Activated CD4-positive, alpha-beta T cell treated with anti-CD3 and anti-CD28 coated beads, Interleukin-2, amount 50 U/mL, for 48 hours (primary cell): ENCODE measurements around the gene ZNF283.

ENCODE experiments used
- DNase-seq, 2 experiments: peaks; one replicate each; pipeline ENCODE4 v3.0.0-alpha.2; 2020

The ZNF283 gene

GRCh38 chr19:43872547-43873336, 45.6 kb downstream of the ZNF283 start:
- DNase-seq = no peak

DNA sequence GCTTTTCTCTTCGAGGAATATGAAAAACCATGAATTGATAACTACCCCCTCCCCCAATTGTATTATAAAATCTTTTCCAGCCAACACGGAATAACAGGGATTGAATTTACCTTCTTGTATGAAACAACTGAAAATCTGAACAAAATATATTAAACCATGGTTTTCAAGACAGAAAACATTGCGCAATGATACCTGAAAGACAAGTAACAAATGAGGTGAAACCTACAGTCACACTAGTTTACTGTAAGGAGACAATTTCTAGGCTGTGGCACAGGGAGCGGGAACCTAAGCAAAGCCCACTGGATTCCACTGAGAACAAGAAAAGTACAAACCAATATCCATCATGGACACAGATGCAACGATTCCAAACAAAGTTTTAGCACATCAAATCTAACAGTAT, 53.4 kb downstream of the ZNF283 start:
- DNase-seq = no peak

DNA sequence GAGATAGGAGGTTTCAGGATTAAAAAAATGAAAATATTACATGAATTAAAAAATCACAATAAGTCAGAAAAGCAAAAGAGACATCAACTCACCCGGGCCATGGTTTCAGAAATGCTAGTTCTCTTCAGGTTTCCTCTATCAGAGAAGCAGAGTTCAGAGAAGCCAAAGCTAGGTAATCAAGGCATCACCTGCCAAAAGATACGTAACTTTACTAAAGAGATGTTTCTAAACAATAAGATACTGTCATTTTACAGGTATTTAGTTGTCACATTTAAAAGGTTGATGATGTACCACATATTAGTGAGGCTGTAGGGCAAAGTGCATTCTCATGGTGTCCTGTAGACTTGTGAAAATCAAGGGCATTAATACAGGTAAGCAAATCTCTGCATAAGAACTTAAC, 56.7 kb downstream of the ZNF283 start, which contains the start of gene ZNF404:
TSS of gene ZNF404 (minus strand) at position 101 of the 400 bp plus-strand sequence.
- DNase-seq = no peak

GRCh38 chr19:43895727-43896308, 68.7 kb downstream of the ZNF283 start:
- DNase-seq = no peak
